Fibroblast of lung (primary cell): ENCODE data around the gene RPS19BP1. TPM values are rescaled to one million over a fixed set of nuclear protein-coding genes. Genes with fewer than 3 reads are reported as not detected.

ENCODE experiments used
- DNase-seq, 2 donors: peaks; one replicate each; pipeline versions ENCODE4 v3.0.0 to v3.0.0-alpha.2; 2010; ENCODE audit warnings: low read depth in 2 of 2
- H2AFZ ChIP-seq: 2 replicates; pipeline ENCODE4 v1.5.1; 2012; ENCODE audit warnings: low read length, control low read depth, inconsistent platforms
- H3K27ac ChIP-seq: 2 replicates; pipeline ENCODE4 v1.5.1; 2011; ENCODE audit warnings: low read length, control low read depth; ENCODE audit not compliant: insufficient read depth
- H3K27me3 ChIP-seq: 2 replicates; pipeline ENCODE4 v1.5.1; 2011; ENCODE audit warnings: mild to moderate bottlenecking, low read length; ENCODE audit not compliant: control insufficient read depth, insufficient read depth
- H3K36me3 ChIP-seq: 2 replicates; pipeline ENCODE4 v1.5.1; 2011; ENCODE audit warnings: low read length; ENCODE audit not compliant: control insufficient read depth, insufficient read depth
- H3K4me1 ChIP-seq: 2 replicates; pipeline ENCODE4 v1.5.1; 2011; ENCODE audit warnings: low read length; ENCODE audit not compliant: control insufficient read depth, insufficient read depth; ENCODE audit errors: extremely low read depth
- H3K4me2 ChIP-seq: 2 replicates; pipeline ENCODE4 v1.5.1; 2011; ENCODE audit warnings: low read length, control low read depth; ENCODE audit not compliant: insufficient read depth; ENCODE audit errors: extremely low read depth
- H3K4me3 ChIP-seq, 4 experiments: fragments of 200-600 bp in 1 of 4; sonication (generic) in 1 of 4; replicated peaks in 1 of 4; 2 replicates each; pipeline ENCODE4 v1.5.1; 2011 to 2016; ENCODE audit warnings: low read length in 4 of 4, low read depth in 3 of 4, mild to moderate bottlenecking in 3 of 4, control low read depth in 2 of 4, inconsistent platforms in 1 of 4, mixed read lengths in 1 of 4; ENCODE audit not compliant: insufficient read depth in 1 of 4; ENCODE audit errors: control extremely low read depth in 1 of 4
- H3K79me2 ChIP-seq: 2 replicates; pipeline ENCODE4 v1.5.1; 2012; ENCODE audit warnings: mild to moderate bottlenecking, low read length, inconsistent platforms; ENCODE audit not compliant: control insufficient read depth, insufficient read depth
- H3K9ac ChIP-seq: 2 replicates; pipeline ENCODE4 v1.5.1; 2011; ENCODE audit warnings: mild to moderate bottlenecking, low read length, control low read depth; ENCODE audit not compliant: insufficient read depth
- H3K9me3 ChIP-seq: 2 replicates; pipeline ENCODE4 v1.5.1; 2012; ENCODE audit warnings: low read depth, low read length; ENCODE audit not compliant: control insufficient read depth, insufficient read depth
- H4K20me1 ChIP-seq: 2 replicates; pipeline ENCODE4 v1.5.1; 2011; ENCODE audit warnings: low read length; ENCODE audit not compliant: control insufficient read depth, insufficient read depth; ENCODE audit errors: extremely low read depth
- EZH2 ChIP-seq: IDR thresholded peaks from 2 replicates; pipeline ENCODE4 v1.5.1; 2012; ENCODE audit warnings: low read length, control low read depth, mild to moderate bottlenecking; ENCODE audit errors: missing control alignments
- polyA plus RNA-seq, 2 donors: library from polyadenylated mRNA; depleted of rRNA in 1 of 2; stranded (reverse) in 1 of 2; unstranded in 1 of 2; fragments of >200 nt; gene quantifications; 2 replicates each; pipeline ENCODE4 v1.2.1, GENCODE V29; 2011 to 2012; ENCODE audit warnings: missing spikeins in 1 of 2
- total RNA-seq: library from RNA; depleted of rRNA; stranded (reverse); fragments of >200 nt; gene quantifications from 2 replicates; pipeline ENCODE4 v1.2.1, GENCODE V29; 2014
- TF ChIP-seq, protein P1 (sequence below), 2 donors: IDR thresholded peaks in 1 of 2; conservative IDR thresholded peaks in 1 of 2; 1 replicate in 1 of 2; 2 replicates in 1 of 2; pipeline ENCODE4 v1.5.1; 2011 to 2012; ENCODE audit warnings: low read length in 2 of 2, control low read depth in 1 of 2, inconsistent platforms in 1 of 2, low read depth in 1 of 2, mild to moderate bottlenecking in 1 of 2

Gene RPS19BP1
- total and polyA plus RNA-seq, 2 donors (not counting 1 experiment from before 2014, with no cell fraction given), result 41.6 to 44.3 TPM

DNA sequence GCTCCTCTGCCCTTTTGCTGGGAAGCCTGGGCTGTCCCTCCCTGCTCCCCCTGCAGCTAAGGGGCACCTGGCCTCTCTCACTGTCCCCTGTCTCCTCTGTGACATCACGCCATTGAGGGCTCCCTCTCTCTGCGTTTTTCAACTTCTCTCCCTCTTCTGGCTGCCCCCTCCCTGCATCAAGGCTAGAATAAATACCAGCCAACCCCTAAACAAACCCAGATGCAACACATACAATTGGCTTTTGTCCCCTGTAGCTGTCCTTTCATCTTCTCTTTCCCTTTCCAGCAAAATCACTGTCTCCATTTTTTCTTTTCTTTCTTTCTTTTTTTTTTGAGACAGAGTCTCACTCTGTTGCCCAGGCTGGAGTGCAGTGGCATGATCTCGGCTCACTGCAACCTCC is 33.7 kb downstream of the RPS19BP1 start:
- TF ChIP-seq EZH2, result no peak
- TF ChIP-seq, protein P1, sequence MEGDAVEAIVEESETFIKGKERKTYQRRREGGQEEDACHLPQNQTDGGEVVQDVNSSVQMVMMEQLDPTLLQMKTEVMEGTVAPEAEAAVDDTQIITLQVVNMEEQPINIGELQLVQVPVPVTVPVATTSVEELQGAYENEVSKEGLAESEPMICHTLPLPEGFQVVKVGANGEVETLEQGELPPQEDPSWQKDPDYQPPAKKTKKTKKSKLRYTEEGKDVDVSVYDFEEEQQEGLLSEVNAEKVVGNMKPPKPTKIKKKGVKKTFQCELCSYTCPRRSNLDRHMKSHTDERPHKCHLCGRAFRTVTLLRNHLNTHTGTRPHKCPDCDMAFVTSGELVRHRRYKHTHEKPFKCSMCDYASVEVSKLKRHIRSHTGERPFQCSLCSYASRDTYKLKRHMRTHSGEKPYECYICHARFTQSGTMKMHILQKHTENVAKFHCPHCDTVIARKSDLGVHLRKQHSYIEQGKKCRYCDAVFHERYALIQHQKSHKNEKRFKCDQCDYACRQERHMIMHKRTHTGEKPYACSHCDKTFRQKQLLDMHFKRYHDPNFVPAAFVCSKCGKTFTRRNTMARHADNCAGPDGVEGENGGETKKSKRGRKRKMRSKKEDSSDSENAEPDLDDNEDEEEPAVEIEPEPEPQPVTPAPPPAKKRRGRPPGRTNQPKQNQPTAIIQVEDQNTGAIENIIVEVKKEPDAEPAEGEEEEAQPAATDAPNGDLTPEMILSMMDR (conservative IDR thresholded peaks at IDR 0.05 in 1 of 2, IDR thresholded peaks at IDR 0.05 in 1 of 2; ENCODE audit: low read depth in 1 of 2, low read length in 2 of 2), result no peak

DNA sequence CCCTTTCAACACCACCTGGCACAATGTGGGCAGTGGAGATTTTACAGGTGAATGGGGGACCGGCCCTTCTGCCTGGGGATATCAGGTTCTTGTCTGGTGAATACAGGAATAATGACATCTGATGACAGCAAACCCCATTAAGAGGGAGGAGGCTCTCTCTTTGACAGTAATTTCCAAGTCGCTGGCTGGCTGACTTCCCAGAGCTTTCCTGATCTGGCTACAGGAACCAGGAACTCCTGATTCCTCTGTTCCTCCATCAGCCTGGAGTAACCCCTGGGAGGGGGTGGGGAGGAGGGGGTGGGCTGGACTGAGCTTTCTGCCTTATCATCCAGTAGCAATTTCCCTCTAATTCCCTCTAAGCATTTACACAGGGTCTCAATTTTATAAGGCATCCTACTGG is 34.2 kb downstream of the RPS19BP1 start:
- peaks cover 13% of the 10 kb centered on the region for H3K79me2 ChIP-seq
- no peak overlapping the region for H3K9ac ChIP-seq
- no peaks in the 10 kb centered on the region for H3K9me3 ChIP-seq
- no peaks in the 10 kb centered on the region for H3K27me3 ChIP-seq
- H3K36me3 ChIP-seq, result no peaks in the 10 kb centered on the region
- H2AFZ ChIP-seq, result no peak overlapping the region
- no peak overlapping the region for H3K4me3 ChIP-seq
- DNase-seq, result no peak
- no peak overlapping the region for H3K27ac ChIP-seq
- TF ChIP-seq, protein P1 (conservative IDR thresholded peaks at IDR 0.05 in 1 of 2, IDR thresholded peaks at IDR 0.05 in 1 of 2; ENCODE audit: low read depth in 1 of 2, low read length in 2 of 2), result no peak
- no peak for TF ChIP-seq EZH2
- no peak overlapping the region for H3K4me2 ChIP-seq
- no peaks in the 10 kb centered on the region for H4K20me1 ChIP-seq
- peaks cover 23% of the 10 kb centered on the region for H3K4me1 ChIP-seq

More for the DNA sequence above, 33.7 kb downstream of the RPS19BP1 start:
- Histone ChIP-seq H3K9ac (no peak overlapping the region), H3K27me3 (no peaks in the 10 kb centered on the region), H3K36me3 (no peaks in the 10 kb centered on the region), H4K20me1 (no peaks in the 10 kb centered on the region), H3K4me3 (no peak overlapping the region), H3K9me3 (no peaks in the 10 kb centered on the region), H3K79me2 (peaks cover 17% of the 10 kb centered on the region), H3K27ac (no peak overlapping the region), H3K4me2 (no peak overlapping the region), H2AFZ (no peak overlapping the region), H3K4me1 (peaks cover 23% of the 10 kb centered on the region)
- no peak for DNase-seq

DNA sequence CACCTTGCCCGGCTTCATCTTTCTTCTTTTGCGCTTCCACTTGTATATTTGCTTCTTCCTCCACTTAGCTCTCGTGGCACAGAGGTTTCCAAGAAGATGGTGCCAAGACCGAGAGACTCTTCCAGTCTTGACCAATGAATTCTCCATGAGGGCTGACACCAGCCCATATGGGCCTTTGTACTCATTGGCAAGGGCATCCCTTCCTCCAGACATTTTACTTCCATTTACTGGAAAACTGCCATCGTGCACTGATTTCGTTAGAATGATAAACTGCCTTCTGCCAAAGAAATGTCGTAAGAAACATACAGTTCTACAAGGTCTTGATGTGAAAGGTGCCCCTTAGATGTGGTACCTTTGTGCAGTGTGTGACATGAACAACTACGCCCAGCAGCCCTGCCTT is 35.1 kb downstream of the RPS19BP1 start:
- Histone ChIP-seq H3K4me2 (no peak overlapping the region), H3K79me2 (peaks cover 3% of the 10 kb centered on the region), H3K9me3 (no peaks in the 10 kb centered on the region), H3K27me3 (no peaks in the 10 kb centered on the region), H3K4me3 (no peak overlapping the region), H3K36me3 (no peaks in the 10 kb centered on the region), H3K4me1 (peaks cover 27% of the 10 kb centered on the region), H3K27ac (no peak overlapping the region), H3K9ac (no peak overlapping the region), H4K20me1 (no peaks in the 10 kb centered on the region), H2AFZ (no peak overlapping the region)
- TF ChIP-seq, protein P1 (conservative IDR thresholded peaks at IDR 0.05 in 1 of 2, IDR thresholded peaks at IDR 0.05 in 1 of 2; ENCODE audit: low read depth in 1 of 2, low read length in 2 of 2), result no peak
- TF ChIP-seq EZH2, result no peak
- DNase-seq, result no peak
